Lower lobe of right lung (tissue), 2 donors: ENCODE results near the gene SLC66A2. TPM values are rescaled to one million over a fixed set of nuclear protein-coding genes. Genes with fewer than 3 reads are reported as not detected.

Source experiments
- ATAC-seq, 2 donors: fragments of 200-7000 bp; cut with Tn5 transposase; one replicate each; pipeline ENCODE4 v1.9.1; 2020 to 2022; ENCODE audit warnings: mild to moderate bottlenecking in 2 of 2, moderate library complexity in 2 of 2
- DNase-seq: peaks from one replicate; pipeline ENCODE4 v3.0.0-alpha.2; 2020
- H3K27ac ChIP-seq: fragments of 200-600 bp; one replicate; pipeline ENCODE4 v1.8.0; 2022
- H3K27me3 ChIP-seq: fragments of 200-600 bp; one replicate; pipeline ENCODE4 v1.8.0; 2022; ENCODE audit warnings: low read depth
- H3K36me3 ChIP-seq: fragments of 200-600 bp; one replicate; pipeline ENCODE4 v1.8.0; 2022; ENCODE audit warnings: mild to moderate bottlenecking
- H3K4me1 ChIP-seq: fragments of 200-600 bp; one replicate; pipeline ENCODE4 v1.8.0; 2022
- H3K4me3 ChIP-seq: fragments of 200-600 bp; one replicate; pipeline ENCODE4 v1.8.0; 2022; ENCODE audit warnings: mild to moderate bottlenecking
- H3K9me3 ChIP-seq: fragments of 200-600 bp; one replicate; pipeline ENCODE4 v1.8.0; 2022
- CTCF ChIP-seq: fragments of 200-600 bp; IDR thresholded peaks from one replicate; pipeline ENCODE4 v1.8.0; 2022; ENCODE audit warnings: antibody characterized with exemption, mild to moderate bottlenecking
- intact Hi-C: fragments of 100-400 bp; cut with DNase I; formaldehyde crosslinking; loops from one replicate; pipeline ENCODE4 v1.11.0; 2022
- total RNA-seq: library from RNA; stranded (reverse); fragmentation: NEBNext Ultra II Directional; extraction: Animal tissue kit (Norgen Biotek cat#: 25700); gene quantifications from one replicate; pipeline ENCODE4 v1.2.1, GENCODE V29; 2021
- donor health status: DM: no; HTN: yes; CAD: no; lungs with severe emphysema.

The SLC66A2 gene
- total RNA-seq, 1 donor from 2014 or later = 54.2 TPM

GRCh38 chr18:79917853-79918614 lies 33.4 kb downstream of the SLC66A2 start:
- H3K4me1 ChIP-seq = no peaks in the 10 kb centered on the region
- H3K4me3 ChIP-seq = no peak overlapping the region
- DNase-seq (peak; percentile 34), ATAC-seq (peak; percentile 11 to 34)
- no peaks in the 10 kb centered on the region for H3K9me3 ChIP-seq
- no peak for TF ChIP-seq CTCF
- intact Hi-C loops = no loop called here
- H3K36me3 ChIP-seq = peaks cover 41% of the 10 kb centered on the region
- H3K27me3 ChIP-seq = no peaks in the 10 kb centered on the region
- H3K27ac ChIP-seq = no peak overlapping the region

DNA sequence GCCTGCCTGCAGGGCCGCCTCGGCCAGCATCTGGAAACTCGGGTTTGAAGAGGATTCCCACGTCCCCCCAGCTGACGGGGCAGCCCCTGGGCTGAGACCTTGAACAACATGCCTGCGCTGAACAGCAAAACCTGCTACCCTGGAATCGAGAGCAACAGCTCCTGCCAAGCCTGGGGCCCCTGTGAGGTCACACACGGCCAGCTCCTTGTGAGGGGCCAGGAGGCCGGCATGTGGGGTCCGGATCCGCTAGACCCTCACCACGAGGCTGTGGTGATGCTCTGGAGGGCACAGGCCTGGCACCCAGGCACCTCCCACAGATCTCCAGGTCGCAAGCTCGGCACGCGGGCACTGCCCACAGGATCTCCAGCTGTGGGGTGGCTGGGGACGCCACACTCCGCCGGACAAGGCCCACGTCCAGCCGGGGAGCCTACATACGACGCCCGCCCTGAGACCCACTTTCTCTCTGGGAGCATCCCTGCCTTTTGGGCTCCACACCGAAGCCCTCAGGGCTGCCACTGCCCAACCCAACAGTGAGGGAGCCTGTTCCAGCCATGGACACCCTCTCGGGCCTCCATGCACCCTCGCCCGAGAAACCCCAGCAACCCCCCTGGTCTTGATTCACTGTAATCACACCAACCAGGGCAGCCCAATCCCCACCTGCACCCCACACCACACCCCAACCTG lies 34.1 kb downstream of the SLC66A2 start:
- H3K4me1 ChIP-seq = no peaks in the 10 kb centered on the region
- no peaks in the 10 kb centered on the region for H3K9me3 ChIP-seq
- H3K36me3 ChIP-seq = peaks cover 47% of the 10 kb centered on the region
- intact Hi-C loops = no loop called here
- H3K4me3 ChIP-seq = no peak overlapping the region
- peak in 1 of 2 donors; percentile 4 for ATAC-seq
- no peak overlapping the region for H3K27ac ChIP-seq
- no peaks in the 10 kb centered on the region for H3K27me3 ChIP-seq
- TF ChIP-seq CTCF = no peak
- peak; percentile 36 for DNase-seq

DNA sequence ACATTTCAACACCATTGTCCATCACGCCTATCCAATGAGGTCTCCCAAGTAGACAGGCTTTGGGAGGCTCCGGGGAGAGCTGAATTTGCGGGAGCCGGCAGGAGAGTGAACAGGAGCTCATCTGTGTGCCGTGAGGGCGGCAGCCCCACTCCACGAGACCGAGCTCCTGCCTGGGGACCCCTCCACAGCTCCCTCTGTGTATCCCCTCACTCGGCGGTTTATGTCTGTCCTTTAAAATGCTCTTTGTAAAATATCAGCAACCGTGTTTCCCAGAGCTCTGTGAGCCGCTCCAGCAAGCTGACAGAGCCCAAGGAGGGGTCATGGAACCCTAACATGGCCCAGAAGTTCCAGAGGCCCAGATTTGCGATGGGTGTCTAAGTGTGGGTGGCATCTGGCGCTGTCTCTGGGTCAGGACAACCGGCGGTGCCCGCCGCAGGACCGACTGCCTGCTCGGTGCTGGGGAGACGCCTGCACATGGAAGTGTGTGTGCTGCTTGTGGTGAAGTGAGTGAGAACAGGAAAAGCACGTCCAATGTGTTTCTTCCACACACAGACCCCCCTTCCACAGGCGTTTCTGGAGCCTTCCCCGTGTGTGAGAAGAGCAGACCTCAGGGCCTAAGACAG lies 34.8 kb downstream of the SLC66A2 start:
- Histone ChIP-seq H3K4me3 (no peak overlapping the region), H3K27me3 (no peaks in the 10 kb centered on the region), H3K4me1 (no peaks in the 10 kb centered on the region), H3K9me3 (no peaks in the 10 kb centered on the region), H3K36me3 (peaks cover 45% of the 10 kb centered on the region), H3K27ac (no peak overlapping the region)
- intact Hi-C loops = no loop called here
- ATAC-seq (no peak), DNase-seq (peak; percentile 33)
- TF ChIP-seq CTCF = no peak

GRCh38 chr18:79916128-79916494 lies 35.3 kb downstream of the SLC66A2 start:
- DNase-seq (no peak), ATAC-seq (no peak)
- TF ChIP-seq CTCF = no peak
- Histone ChIP-seq H3K4me3 (no peak overlapping the region), H3K9me3 (no peaks in the 10 kb centered on the region), H3K4me1 (no peaks in the 10 kb centered on the region), H3K27me3 (no peaks in the 10 kb centered on the region), H3K27ac (no peak overlapping the region), H3K36me3 (peaks cover 45% of the 10 kb centered on the region)
- intact Hi-C loops = no loop called here

GRCh38 chr18:79915161-79916127 lies 36.0 kb downstream of the SLC66A2 start:
- no peak for TF ChIP-seq CTCF
- no peak overlapping the region for H3K4me3 ChIP-seq
- no peak overlapping the region for H3K27ac ChIP-seq
- intact Hi-C loops = no loop called here
- peak; percentile 44 for DNase-seq
- no peaks in the 10 kb centered on the region for H3K27me3 ChIP-seq
- ATAC-seq = peak; percentile 6 to 44
- peaks cover 45% of the 10 kb centered on the region for H3K36me3 ChIP-seq
- no peaks in the 10 kb centered on the region for H3K4me1 ChIP-seq
- no peaks in the 10 kb centered on the region for H3K9me3 ChIP-seq
